HCT116 (cell line): ENCODE measurements around the gene DPP6. TPM values are rescaled to one million over a fixed set of nuclear protein-coding genes. Genes with fewer than 3 reads are reported as not detected.

Source experiments
- ATAC-seq: fragments of 200-7000 bp; cut with Tn5 transposase; 2 replicates; pipeline ENCODE4 v1.9.1; 2020; ENCODE audit warnings: mild to moderate bottlenecking, moderate library complexity
- BruUV-seq: library from RNA; stranded (reverse); fragments of 400-500 nt; replicated peaks from 2 replicates; lab custom pipeline; 2021; lab: Mats Ljungman, UMichigan
- CTCF ChIA-PET: fragments of 300-600 bp; sonication (Branson Sonifier 250); formaldehyde crosslinking; loops from one replicate; lab custom pipeline; 2021; ENCODE audit warnings: antibody characterized with exemption; lab: Charles Lee
- POLR2A ChIA-PET: fragments of 300-600, 350-600 bp; sonication (Branson Sonifier 250); formaldehyde crosslinking; loops from one replicate; lab custom pipeline; 2021; ENCODE audit warnings: antibody characterized with exemption; lab: Charles Lee
- RAD21 ChIA-PET, 2 experiments: fragments of 300-600 bp; sonication (Branson Sonifier 250); formaldehyde crosslinking; loops; one replicate each; lab custom pipeline; 2023; ENCODE audit warnings: low total read pairs in 2 of 2; ENCODE audit not compliant: uncharacterized antibody in 2 of 2, unreplicated experiment in 2 of 2, low non-redundant PET in 1 of 2; lab: Charles Lee
- DNase-seq: peaks from one replicate; pipeline ENCODE4 v3.0.0-alpha.2; 2010; ENCODE audit warnings: low read depth, low spot score
- H2AFZ ChIP-seq: fragments of 200-600 bp; shearing (Covaris generic), sonication (generic); 2 replicates; pipeline ENCODE4 v1.6.1; 2017; ENCODE audit warnings: low read depth, mixed run types, mixed read lengths, antibody characterized with exemption, low read length; ENCODE audit not compliant: poor library complexity, severe bottlenecking
- H3K27ac ChIP-seq: 2 replicates; pipeline ENCODE4 v1.5.1; 2012; ENCODE audit warnings: low read depth, low read length
- H3K27me3 ChIP-seq: fragments of 200-600 bp; sonication (generic); 2 replicates; pipeline ENCODE4 v1.6.1; 2016; ENCODE audit warnings: mixed run types, low read length, mixed read lengths; ENCODE audit not compliant: insufficient read depth
- H3K36me3 ChIP-seq, 2 experiments: fragments of 200-500 bp in 1 of 2; fragments of 200-600 bp in 1 of 2; sonication (Bioruptor generic) in 1 of 2; sonication (generic) in 1 of 2; 2 replicates each; pipeline versions ENCODE4 v1.5.1 to v1.6.1; 2014 to 2016; ENCODE audit warnings: low read length in 2 of 2, inconsistent platforms in 1 of 2, mixed read lengths in 1 of 2, mixed run types in 1 of 2; ENCODE audit not compliant: insufficient read depth in 2 of 2, control insufficient read depth in 1 of 2
- H3K4me1 ChIP-seq, 2 experiments: fragments of 200-600 bp in 1 of 2; sonication (generic) in 1 of 2; 2 replicates each; pipeline versions ENCODE4 v1.5.1 to v1.6.1; 2012 to 2017; ENCODE audit warnings: low read length in 2 of 2, inconsistent platforms in 1 of 2, mild to moderate bottlenecking in 1 of 2, mixed read lengths in 1 of 2, mixed run types in 1 of 2, moderate library complexity in 1 of 2; ENCODE audit not compliant: insufficient read depth in 2 of 2, control insufficient read depth in 1 of 2
- H3K4me2 ChIP-seq: fragments of 200-600 bp; sonication (generic); 2 replicates; pipeline ENCODE4 v1.6.1; 2017; ENCODE audit warnings: mixed run types, low read length, mixed read lengths
- H3K4me3 ChIP-seq, 2 experiments: fragments of 200-600 bp in 1 of 2; sonication (generic) in 1 of 2; replicated peaks in 1 of 2; 2 replicates each; pipeline ENCODE4 v1.5.1; 2011 to 2016; ENCODE audit warnings: low read length in 2 of 2, control low read depth in 1 of 2, low read depth in 1 of 2, mild to moderate bottlenecking in 1 of 2, mixed read lengths in 1 of 2, mixed run types in 1 of 2
- H3K79me2 ChIP-seq: fragments of 200-600 bp; sonication (generic); 2 replicates; pipeline ENCODE4 v1.6.1; 2017; ENCODE audit warnings: mild to moderate bottlenecking, mixed run types, low read length, moderate library complexity, mixed read lengths; ENCODE audit not compliant: insufficient read depth
- H3K9ac ChIP-seq: fragments of 200-600 bp; sonication (generic); 2 replicates; pipeline ENCODE4 v1.6.1; 2016; ENCODE audit warnings: low read length, mixed read lengths
- H3K9me2 ChIP-seq: fragments of 200-600 bp; sonication (generic), shearing (Covaris generic); 2 replicates; pipeline ENCODE4 v1.6.1; 2017; ENCODE audit warnings: mixed run types, mild to moderate bottlenecking, moderate library complexity; ENCODE audit not compliant: insufficient read depth
- H3K9me3 ChIP-seq, 2 experiments: fragments of 200-500 bp in 1 of 2; fragments of 200-600 bp in 1 of 2; sonication (Bioruptor generic) in 1 of 2; sonication (generic) in 1 of 2; 2 replicates each; pipeline ENCODE4 v1.6.1; 2014 to 2017; ENCODE audit warnings: low read length in 2 of 2, mixed read lengths in 2 of 2, inconsistent platforms in 1 of 2, low read depth in 1 of 2, mild to moderate bottlenecking in 1 of 2, mixed run types in 1 of 2, moderate library complexity in 1 of 2; ENCODE audit not compliant: control insufficient read depth in 1 of 2, insufficient read depth in 1 of 2
- H4K20me1 ChIP-seq: fragments of 200-600 bp; sonication (generic), shearing (Covaris generic); 2 replicates; pipeline ENCODE4 v1.6.1; 2017; ENCODE audit warnings: mixed run types, mild to moderate bottlenecking, moderate library complexity; ENCODE audit not compliant: insufficient read depth
- CBX3 ChIP-seq: IDR thresholded peaks from 2 replicates; pipeline ENCODE4 v1.6.1; 2012; ENCODE audit warnings: low read depth
- CTCF ChIP-seq, 3 experiments: fragments of 200-600 bp in 1 of 3; sonication (generic) in 1 of 3; IDR thresholded peaks in 2 of 3; conservative IDR thresholded peaks in 1 of 3; 2 replicates each; pipeline ENCODE4 v1.5.1; 2012 to 2017; ENCODE audit warnings: low read depth in 2 of 3, low read length in 2 of 3, antibody characterized with exemption in 1 of 3, borderline replicate concordance in 1 of 3, control low read depth in 1 of 3, mild to moderate bottlenecking in 1 of 3, mixed read lengths in 1 of 3, mixed run types in 1 of 3, moderate library complexity in 1 of 3; ENCODE audit not compliant: insufficient read depth in 1 of 3
- ELF1 ChIP-seq: IDR thresholded peaks from 2 replicates; pipeline ENCODE4 v1.6.1; 2012; ENCODE audit warnings: low read depth, borderline replicate concordance
- EZH2phosphoT487 ChIP-seq: fragments of 200-600 bp; IDR thresholded peaks from 2 replicates; pipeline ENCODE4 v1.6.1; 2018; ENCODE audit warnings: antibody characterized with exemption, borderline replicate concordance
- FOSL1 ChIP-seq: IDR thresholded peaks from 2 replicates; pipeline ENCODE4 v1.6.1; 2012; ENCODE audit warnings: low read depth
- JUND ChIP-seq: IDR thresholded peaks from 2 replicates; pipeline ENCODE4 v1.6.1; 2012
- MAX ChIP-seq: IDR thresholded peaks from 2 replicates; pipeline ENCODE4 v1.6.1; 2012
- POLR2AphosphoS5 ChIP-seq: IDR thresholded peaks from 2 replicates; pipeline ENCODE4 v1.6.1; 2011; ENCODE audit warnings: mild to moderate bottlenecking, low read depth, low read length, moderate library complexity
- RAD21 ChIP-seq: IDR thresholded peaks from 2 replicates; pipeline ENCODE4 v1.6.1; 2012; ENCODE audit warnings: low read depth, mild to moderate bottlenecking
- TCF7L2 ChIP-seq: IDR thresholded peaks from 2 replicates; pipeline ENCODE4 v1.7.0; 2011; ENCODE audit warnings: borderline replicate concordance, inconsistent platforms; ENCODE audit not compliant: insufficient read depth, insufficient read length; ENCODE audit errors: extremely low read depth
- ZBTB33 ChIP-seq: IDR thresholded peaks from 2 replicates; pipeline ENCODE4 v1.6.1; 2011; ENCODE audit warnings: mild to moderate bottlenecking, low read length, moderate library complexity; ENCODE audit not compliant: insufficient replicate concordance; ENCODE audit errors: extremely low read depth
- ZFX ChIP-seq: fragments of 450-650 bp; IDR thresholded peaks from 2 replicates; pipeline ENCODE4 v1.6.1; 2017
- intact Hi-C: fragments of 100-400 bp; cut with micrococcal nuclease; formaldehyde crosslinking; loops from 2 replicates; pipeline ENCODE4 v1.10.0; 2022
- total RNA-seq: library from RNA; stranded (reverse); gene quantifications from one replicate; pipeline ENCODE4 v1.2.1, GENCODE V29; 2021; ENCODE audit not compliant: unreplicated experiment

DPP6 gene
- total RNA-seq, 1 experiment from 2014 or later, result not detected

GRCh38 chr7:154200241-154200640 lies 148.0 kb downstream of the DPP6 start:
- RAD21 ChIA-PET, result no interaction called here
- BruUV-seq, result no TSS peak
- CTCF ChIA-PET, result no interaction called here
- no peak overlapping the region for H3K27ac ChIP-seq
- no peak for DNase-seq
- H3K4me3 ChIP-seq, result no peak overlapping the region
- intact Hi-C loops, result no loop called here
- H3K9me2 ChIP-seq, result no peaks in the 10 kb centered on the region
- ATAC-seq, result no peak
- TF ChIP-seq ELF1 (no peak), ZFX (no peak)
- TF ChIP-seq, all 23 proteins: peak for 0
- Histone ChIP-seq H3K9me3 (peaks cover 5 to 30% of the 10 kb centered on the region in 2 experiments; a peak in 2 of 4 replicates), H4K20me1 (no peaks in the 10 kb centered on the region), H3K4me1 (no peaks in the 10 kb centered on the region), H2AFZ (no peak overlapping the region), H3K27me3 (no peaks in the 10 kb centered on the region), H3K36me3 (no peaks in the 10 kb centered on the region), H3K79me2 (no peaks in the 10 kb centered on the region), H3K9ac (no peak overlapping the region), H3K4me2 (no peak overlapping the region)
- POLR2A ChIA-PET, result no interaction called here

GRCh38 chr7:154202002-154202401 lies 149.8 kb downstream of the DPP6 start:
- H3K9me3 ChIP-seq, result peaks cover 5 to 36% of the 10 kb centered on the region in 2 experiments; a peak in 2 of 4 replicates
- H3K4me2 ChIP-seq, result no peak overlapping the region
- no peak overlapping the region for H3K27ac ChIP-seq
- no peaks in the 10 kb centered on the region for H4K20me1 ChIP-seq
- CTCF ChIA-PET, result no interaction called here
- no peak overlapping the region for H2AFZ ChIP-seq
- H3K79me2 ChIP-seq, result no peaks in the 10 kb centered on the region
- TF ChIP-seq POLR2AphosphoS5, result no peak
- TF ChIP-seq FOSL1, result no peak
- no peak for TF ChIP-seq CTCF (IDR thresholded peaks at IDR 0.05 in 2 of 3, conservative IDR thresholded peaks at IDR 0.05 in 1 of 3; ENCODE audit: borderline replicate concordance in 1 of 3, insufficient read depth in 1 of 3, low read depth in 2 of 3, low read length in 2 of 3)
- no peak for TF ChIP-seq MAX
- no peak for TF ChIP-seq JUND
- TF ChIP-seq TCF7L2, result no peak
- TF ChIP-seq RAD21, result no peak
- TF ChIP-seq EZH2phosphoT487, result no peak
- no peak for TF ChIP-seq CBX3
- no peak for TF ChIP-seq ZBTB33
- no peak for DNase-seq
- intact Hi-C loops, result no loop called here
- ATAC-seq, result no peak
- no peaks in the 10 kb centered on the region for H3K9me2 ChIP-seq
- H3K4me3 ChIP-seq, result no peak overlapping the region
- RAD21 ChIA-PET, result no interaction called here
- POLR2A ChIA-PET, result no interaction called here
- H3K9ac ChIP-seq, result no peak overlapping the region
- no TSS peak for BruUV-seq
- H3K36me3 ChIP-seq, result no peaks in the 10 kb centered on the region
- no peaks in the 10 kb centered on the region for H3K4me1 ChIP-seq
- no peaks in the 10 kb centered on the region for H3K27me3 ChIP-seq
